ENCODE measurements around the gene WFDC1. TPM values are rescaled to one million over a fixed set of nuclear protein-coding genes. Genes with fewer than 3 reads are reported as not detected.

WFDC1 gene
- total and polyA plus RNA-seq, 2 donors: 0.52 to 7.4 TPM

GRCh38 chr16:84278968-84279367 lies 15.7 kb upstream of the WFDC1 start:
- peaks cover 0 to 14% of the 10 kb centered on the region in 2 donors for H3K27me3 ChIP-seq (ENCODE audit: control insufficient read depth in 2 of 2, insufficient read depth in 1 of 2, low read length in 1 of 2)
- no peak overlapping the region for H3K4me3 ChIP-seq (ENCODE audit: low read length in 2 of 2)
- no peaks in the 10 kb centered on the region for H3K9me3 ChIP-seq (ENCODE audit: control insufficient read depth in 2 of 2, insufficient read depth in 1 of 2, low read length in 1 of 2)
- no peak for DNase-seq (ENCODE audit: low read depth in 6 of 9, low spot score in 9 of 9)
- no peak overlapping the region for H3K27ac ChIP-seq (ENCODE audit: low read depth in 1 of 2, low read length in 1 of 2)
- 69% methylated on average over 6 of the region's 6 CpGs for WGBS
- H3K36me3 ChIP-seq (ENCODE audit: control insufficient read depth in 2 of 2, insufficient read depth in 2 of 2, low read length in 1 of 2): no peaks in the 10 kb centered on the region
- no peaks in the 10 kb centered on the region for H3K4me1 ChIP-seq (ENCODE audit: control insufficient read depth in 2 of 2, insufficient read depth in 2 of 2, low read length in 2 of 2)

GRCh38 chr16:84279881-84280280 lies 14.8 kb upstream of the WFDC1 start:
- no peak for DNase-seq (ENCODE audit: low read depth in 6 of 9, low spot score in 9 of 9)
- 96% methylated on average over 12 of the region's 12 CpGs for WGBS
- H3K4me3 ChIP-seq (ENCODE audit: low read length in 2 of 2): no peak overlapping the region

GRCh38 chr16:84281074-84281473 lies 13.6 kb upstream of the WFDC1 start:
- Histone ChIP-seq H3K27ac (ENCODE audit: low read depth in 1 of 2, low read length in 1 of 2) (no peak overlapping the region), H3K4me3 (ENCODE audit: low read length in 2 of 2) (no peak overlapping the region), H3K36me3 (ENCODE audit: control insufficient read depth in 2 of 2, insufficient read depth in 2 of 2, low read length in 1 of 2) (no peaks in the 10 kb centered on the region), H3K4me1 (ENCODE audit: control insufficient read depth in 2 of 2, insufficient read depth in 2 of 2, low read length in 2 of 2) (no peaks in the 10 kb centered on the region), H3K9me3 (ENCODE audit: control insufficient read depth in 2 of 2, insufficient read depth in 1 of 2, low read length in 1 of 2) (no peaks in the 10 kb centered on the region), H3K27me3 (ENCODE audit: control insufficient read depth in 2 of 2, insufficient read depth in 1 of 2, low read length in 1 of 2) (peaks cover 0 to 22% of the 10 kb centered on the region in 2 donors)
- peak in 1 of 9 donors; percentile 40 for DNase-seq (ENCODE audit: low read depth in 6 of 9, low spot score in 9 of 9)
- WGBS: 95% methylated on average over 3 of the region's 3 CpGs

More at GRCh38 chr16:84279881-84280280, 14.8 kb upstream of the WFDC1 start:
- Histone ChIP-seq H3K4me1 (ENCODE audit: control insufficient read depth in 2 of 2, insufficient read depth in 2 of 2, low read length in 2 of 2) (no peaks in the 10 kb centered on the region), H3K9me3 (ENCODE audit: control insufficient read depth in 2 of 2, insufficient read depth in 1 of 2, low read length in 1 of 2) (no peaks in the 10 kb centered on the region), H3K27me3 (ENCODE audit: control insufficient read depth in 2 of 2, insufficient read depth in 1 of 2, low read length in 1 of 2) (peaks cover 0 to 21% of the 10 kb centered on the region in 2 donors), H3K36me3 (ENCODE audit: control insufficient read depth in 2 of 2, insufficient read depth in 2 of 2, low read length in 1 of 2) (no peaks in the 10 kb centered on the region), H3K27ac (ENCODE audit: low read depth in 1 of 2, low read length in 1 of 2) (no peak overlapping the region)

GRCh38 chr16:84282533-84282932 lies 12.1 kb upstream of the WFDC1 start:
- Histone ChIP-seq H3K36me3 (ENCODE audit: control insufficient read depth in 2 of 2, insufficient read depth in 2 of 2, low read length in 1 of 2) (no peaks in the 10 kb centered on the region), H3K4me3 (ENCODE audit: low read length in 2 of 2) (no peak overlapping the region), H3K4me1 (ENCODE audit: control insufficient read depth in 2 of 2, insufficient read depth in 2 of 2, low read length in 2 of 2) (no peaks in the 10 kb centered on the region), H3K27me3 (ENCODE audit: control insufficient read depth in 2 of 2, insufficient read depth in 1 of 2, low read length in 1 of 2) (peaks cover 0 to 22% of the 10 kb centered on the region in 2 donors), H3K27ac (ENCODE audit: low read depth in 1 of 2, low read length in 1 of 2) (no peak overlapping the region), H3K9me3 (ENCODE audit: control insufficient read depth in 2 of 2, insufficient read depth in 1 of 2, low read length in 1 of 2) (no peaks in the 10 kb centered on the region)
- DNase-seq (ENCODE audit: low read depth in 6 of 9, low spot score in 9 of 9): no peak
- 86% methylated on average over 6 of the region's 6 CpGs for WGBS

- Histone ChIP-seq H3K27me3 (ENCODE audit: control insufficient read depth in 2 of 2, insufficient read depth in 1 of 2, low read length in 1 of 2) (peaks cover 0 to 18% of the 10 kb centered on the region in 2 donors), H3K36me3 (ENCODE audit: control insufficient read depth in 2 of 2, insufficient read depth in 2 of 2, low read length in 1 of 2) (no peaks in the 10 kb centered on the region), H3K9me3 (ENCODE audit: control insufficient read depth in 2 of 2, insufficient read depth in 1 of 2, low read length in 1 of 2) (no peaks in the 10 kb centered on the region), H3K27ac (ENCODE audit: low read depth in 1 of 2, low read length in 1 of 2) (no peak overlapping the region), H3K4me3 (ENCODE audit: low read length in 2 of 2) (no peak overlapping the region), H3K4me1 (ENCODE audit: control insufficient read depth in 2 of 2, insufficient read depth in 2 of 2, low read length in 2 of 2) (no peaks in the 10 kb centered on the region)
- 90% methylated on average over 24 of the region's 24 CpGs for WGBS
- DNase-seq (ENCODE audit: low read depth in 6 of 9, low spot score in 9 of 9): no peak
Observed at GRCh38 chr16:84283314-84284153, 11.1 kb upstream of the WFDC1 start.

- 77% methylated on average over 13 of the region's 13 CpGs for WGBS
- no peak overlapping the region for H3K4me3 ChIP-seq (ENCODE audit: low read length in 2 of 2)
- H3K27me3 ChIP-seq (ENCODE audit: control insufficient read depth in 2 of 2, insufficient read depth in 1 of 2, low read length in 1 of 2): peaks cover 0 to 18% of the 10 kb centered on the region in 2 donors
Observed at GRCh38 chr16:84284154-84284722, 10.4 kb upstream of the WFDC1 start.

GRCh38 chr16:84286578-84287240 lies 8.0 kb upstream of the WFDC1 start:
- H3K4me1 ChIP-seq (ENCODE audit: control insufficient read depth in 2 of 2, insufficient read depth in 2 of 2, low read length in 2 of 2): no peaks in the 10 kb centered on the region
- no peak overlapping the region for H3K27ac ChIP-seq (ENCODE audit: low read depth in 1 of 2, low read length in 1 of 2)
- no peaks in the 10 kb centered on the region for H3K9me3 ChIP-seq (ENCODE audit: control insufficient read depth in 2 of 2, insufficient read depth in 1 of 2, low read length in 1 of 2)
- 89% methylated on average over 16 of the region's 16 CpGs for WGBS
- H3K27me3 ChIP-seq (ENCODE audit: control insufficient read depth in 2 of 2, insufficient read depth in 1 of 2, low read length in 1 of 2): peaks cover 3 to 18% of the 10 kb centered on the region in 2 donors
- no peak overlapping the region for H3K4me3 ChIP-seq (ENCODE audit: low read length in 2 of 2)
- H3K36me3 ChIP-seq (ENCODE audit: control insufficient read depth in 2 of 2, insufficient read depth in 2 of 2, low read length in 1 of 2): no peaks in the 10 kb centered on the region
- no peak for DNase-seq (ENCODE audit: low read depth in 6 of 9, low spot score in 9 of 9)

More at GRCh38 chr16:84284154-84284722, 10.4 kb upstream of the WFDC1 start:
- no peaks in the 10 kb centered on the region for H3K4me1 ChIP-seq (ENCODE audit: control insufficient read depth in 2 of 2, insufficient read depth in 2 of 2, low read length in 2 of 2)
- no peaks in the 10 kb centered on the region for H3K36me3 ChIP-seq (ENCODE audit: control insufficient read depth in 2 of 2, insufficient read depth in 2 of 2, low read length in 1 of 2)
- no peak overlapping the region for H3K27ac ChIP-seq (ENCODE audit: low read depth in 1 of 2, low read length in 1 of 2)
- no peak for DNase-seq (ENCODE audit: low read depth in 6 of 9, low spot score in 9 of 9)
- no peaks in the 10 kb centered on the region for H3K9me3 ChIP-seq (ENCODE audit: control insufficient read depth in 2 of 2, insufficient read depth in 1 of 2, low read length in 1 of 2)

- Histone ChIP-seq H3K27ac (ENCODE audit: low read depth in 1 of 2, low read length in 1 of 2) (no peak overlapping the region), H3K9me3 (ENCODE audit: control insufficient read depth in 2 of 2, insufficient read depth in 1 of 2, low read length in 1 of 2) (no peaks in the 10 kb centered on the region), H3K4me1 (ENCODE audit: control insufficient read depth in 2 of 2, insufficient read depth in 2 of 2, low read length in 2 of 2) (no peaks in the 10 kb centered on the region), H3K36me3 (ENCODE audit: control insufficient read depth in 2 of 2, insufficient read depth in 2 of 2, low read length in 1 of 2) (no peaks in the 10 kb centered on the region), H3K27me3 (ENCODE audit: control insufficient read depth in 2 of 2, insufficient read depth in 1 of 2, low read length in 1 of 2) (peaks cover 5 to 15% of the 10 kb centered on the region in 2 donors), H3K4me3 (ENCODE audit: low read length in 2 of 2) (no peak overlapping the region)
- 85% methylated on average over 8 of the region's 8 CpGs for WGBS
- DNase-seq (ENCODE audit: low read depth in 6 of 9, low spot score in 9 of 9): no peak
Observed at GRCh38 chr16:84288902-84289301, 5.8 kb upstream of the WFDC1 start.

GRCh38 chr16:84291226-84291625 lies 3.5 kb upstream of the WFDC1 start:
- no peak overlapping the region for H3K27ac ChIP-seq (ENCODE audit: low read depth in 1 of 2, low read length in 1 of 2)
- H3K4me1 ChIP-seq (ENCODE audit: control insufficient read depth in 2 of 2, insufficient read depth in 2 of 2, low read length in 2 of 2): peaks cover 0 to 10% of the 10 kb centered on the region in 2 donors
- peaks cover 18 to 29% of the 10 kb centered on the region in 2 donors for H3K27me3 ChIP-seq (ENCODE audit: control insufficient read depth in 2 of 2, insufficient read depth in 1 of 2, low read length in 1 of 2)
- no peak overlapping the region for H3K4me3 ChIP-seq (ENCODE audit: low read length in 2 of 2)
- no peaks in the 10 kb centered on the region for H3K36me3 ChIP-seq (ENCODE audit: control insufficient read depth in 2 of 2, insufficient read depth in 2 of 2, low read length in 1 of 2)
- whole genome bisulfite sequencing: 93% methylated on average over 11 of the region's 11 CpGs
- no peak for DNase-seq (ENCODE audit: low read depth in 6 of 9, low spot score in 9 of 9)
- H3K9me3 ChIP-seq (ENCODE audit: control insufficient read depth in 2 of 2, insufficient read depth in 1 of 2, low read length in 1 of 2): no peaks in the 10 kb centered on the region
